GM12878 (cell line): ENCODE results near the gene GLT6D1. TPM values are rescaled to one million over a fixed set of nuclear protein-coding genes. Genes with fewer than 3 reads are reported as not detected.

Experiments
- ATAC-seq: fragments of 200-7000 bp; cut with Tn5 transposase; 3 replicates; pipeline ENCODE4 v1.9.1; 2020; ENCODE audit warnings: mild to moderate bottlenecking, moderate library complexity
- BruUV-seq: library from RNA; stranded (reverse); fragments of 400-500 nt; replicated peaks from 2 replicates; lab custom pipeline; 2021; lab: Mats Ljungman, UMichigan
- CTCF ChIA-PET: fragments of 300-600 bp; sonication (Branson Sonifier 250); formaldehyde crosslinking; extraction: SDS; loops from one replicate; lab custom pipeline; 2021; ENCODE audit warnings: inconsistent platforms; lab: Yijun Ruan, JAX
- POLR2A ChIA-PET: fragments of 350-600 bp; formaldehyde crosslinking; extraction: SDS; loops from one replicate; lab custom pipeline; 2021; ENCODE audit warnings: inconsistent platforms; lab: Charles Lee
- RAD21 ChIA-PET: fragments of 300-600 bp; sonication (Branson Sonifier 250); formaldehyde crosslinking; loops from one replicate; lab custom pipeline; 2023; ENCODE audit warnings: antibody characterized with exemption; ENCODE audit not compliant: unreplicated experiment; lab: Charles Lee
- SMC1A ChIA-PET: fragments of 300-600 bp; sonication (Branson Sonifier 250); formaldehyde crosslinking; loops from one replicate; lab custom pipeline; 2023; ENCODE audit not compliant: unreplicated experiment, uncharacterized antibody; lab: Charles Lee
- DNase-seq: peaks from one replicate; pipeline ENCODE4 v3.0.0-alpha.2; 2011; ENCODE audit warnings: low read depth, low spot score
- FAIRE-seq: peaks from 3 replicates; lab custom pipeline; 2011; peaks lifted over from hg19 to GRCh38; lab: Jason Lieb, UNC
- H2AFZ ChIP-seq: 2 replicates; pipeline ENCODE4 v1.6.0; 2011; ENCODE audit warnings: low read depth, low read length, control low read depth; ENCODE audit not compliant: control insufficient read depth
- H3K27ac ChIP-seq: 2 replicates; pipeline ENCODE4 v1.5.1; 2011; ENCODE audit warnings: control low read depth; ENCODE audit not compliant: control insufficient read depth, insufficient read depth
- H3K27me3 ChIP-seq, 2 experiments: replicated peaks in 1 of 2; 2 replicates each; pipeline versions ENCODE4 v1.6.0 to v1.6.1; 2011; ENCODE audit warnings: low read length in 1 of 2; ENCODE audit not compliant: control insufficient read depth in 2 of 2, insufficient read depth in 2 of 2
- H3K36me3 ChIP-seq, 2 experiments: 2 replicates each; pipeline ENCODE4 v1.5.1; 2011; ENCODE audit warnings: low read length in 1 of 2; ENCODE audit not compliant: control insufficient read depth in 2 of 2, insufficient read depth in 2 of 2
- H3K4me1 ChIP-seq: 2 replicates; pipeline ENCODE4 v1.6.1; 2011; ENCODE audit warnings: mild to moderate bottlenecking, low read length, moderate library complexity, mixed read lengths; ENCODE audit not compliant: control insufficient read depth, insufficient read depth
- H3K4me2 ChIP-seq: 2 replicates; pipeline ENCODE4 v1.6.0; 2011; ENCODE audit warnings: control low read depth; ENCODE audit not compliant: control insufficient read depth, insufficient read depth
- H3K4me3 ChIP-seq: fragments of 200-600 bp; sonication (generic); 2 replicates; pipeline ENCODE4 v1.5.1; 2016
- H3K79me2 ChIP-seq: 2 replicates; pipeline ENCODE4 v1.6.0; 2011; ENCODE audit warnings: low read length; ENCODE audit not compliant: control insufficient read depth, insufficient read depth
- H3K9ac ChIP-seq: 2 replicates; pipeline ENCODE4 v1.8.0; 2011; ENCODE audit warnings: low read length, control low read depth, mixed read lengths; ENCODE audit not compliant: control insufficient read depth, insufficient read depth
- H3K9me3 ChIP-seq: replicated peaks from 3 replicates; pipeline ENCODE4 v1.5.1; 2011; ENCODE audit warnings: mild to moderate bottlenecking, low read length; ENCODE audit not compliant: control insufficient read depth, insufficient read depth
- H4K20me1 ChIP-seq: 2 replicates; pipeline ENCODE4 v1.6.0; 2011; ENCODE audit not compliant: control insufficient read depth, insufficient read depth
- CHD2 ChIP-seq: IDR thresholded peaks from 2 replicates; pipeline ENCODE4 v1.6.1; 2011; ENCODE audit warnings: low read depth, low read length, improper control_type of control experiment, borderline replicate concordance
- EP300 ChIP-seq, 2 experiments: fragments of 150-350 bp in 1 of 2; IDR thresholded peaks; 2 replicates each; pipeline ENCODE4 v1.6.1; 2011 to 2012; ENCODE audit warnings: low read depth in 2 of 2, low read length in 2 of 2, borderline replicate concordance in 1 of 2, improper control_type of control experiment in 1 of 2, inconsistent platforms in 1 of 2; ENCODE audit not compliant: control insufficient read depth in 1 of 2
- KAT2A ChIP-seq: conservative IDR thresholded peaks from 2 replicates; pipeline ENCODE4 v1.6.1; 2011; ENCODE audit warnings: low read depth, low read length; ENCODE audit not compliant: control insufficient read depth
- NFYB ChIP-seq: IDR thresholded peaks from 2 replicates; pipeline ENCODE4 v1.6.1; 2011; ENCODE audit warnings: low read depth, mild to moderate bottlenecking, low read length, improper control_type of control experiment, moderate library complexity; ENCODE audit not compliant: insufficient read depth
- RFX5 ChIP-seq: IDR thresholded peaks from 2 replicates; pipeline ENCODE4 v1.6.1; 2011; ENCODE audit warnings: low read depth, low read length, improper control_type of control experiment
- RUNX3 ChIP-seq: IDR thresholded peaks from 2 replicates; pipeline ENCODE4 v1.6.1; 2012; ENCODE audit warnings: low read length, inconsistent platforms
- SMARCA5 ChIP-seq: fragments of 450-650 bp; IDR thresholded peaks from 2 replicates; pipeline ENCODE4 v1.6.1; 2017; ENCODE audit warnings: mild to moderate bottlenecking
- TCF3 ChIP-seq: IDR thresholded peaks from 2 replicates; pipeline ENCODE4 v1.6.1; 2012; ENCODE audit warnings: low read depth, mild to moderate bottlenecking, low read length, borderline replicate concordance; ENCODE audit not compliant: insufficient read depth
- ZNF274 ChIP-seq: IDR thresholded peaks from one replicate; pipeline ENCODE4 v1.8.0; 2011; ENCODE audit not compliant: insufficient read length, insufficient read depth
- WGBS: methylation state at CpG from one replicate; pipeline ENCODE4 v1.1.6; 2016; ENCODE audit warnings: low lambda C conversion rate; ENCODE audit not compliant: insufficient replicate concordance, insufficient coverage; ENCODE audit errors: missing lambda C conversion rate; 5-methylcytosine and 5-hydroxymethylcytosine counted together
- in situ Hi-C: fragments of 300-500 bp; cut with MboI; formaldehyde crosslinking; loops from 9 replicates; pipeline ENCODE4 v1.14.3; 2018; ENCODE audit warnings: mixed read lengths
- intact Hi-C: fragments of 100-400 bp; cut with micrococcal nuclease; formaldehyde crosslinking; loops from one replicate; pipeline ENCODE4 v1.14.2; 2022; ENCODE audit not compliant: unreplicated experiment
- polyA plus RNA-seq, 11 experiments: library from polyadenylated mRNA; depleted of rRNA in 4 of 11; unstranded in 6 of 11; stranded (reverse) in 5 of 11; fragments of >200 nt; fragmentation: Nextera tagmentation in 4 of 11; fragmentation: Illumina TruSeq in 1 of 11; extraction: Ambion mirVana in 4 of 11; extraction: Trizol in 1 of 11; gene quantifications; 1 replicate in 1 of 11; 2 replicates in 10 of 11; pipeline versions ENCODE4 v1.2.1 to v1.2.3, GENCODE V29; 2011 to 2016; ENCODE audit warnings: inconsistent platforms in 2 of 11, missing spikeins in 2 of 11, low read depth in 1 of 11
- total RNA-seq, 4 experiments: library from RNA; depleted of rRNA in 3 of 4; stranded (reverse); fragments of >200 nt in 3 of 4; fragmentation: Illumina TruSeq in 1 of 4; extraction: Trizol in 1 of 4; gene quantifications; 2 replicates each; pipeline versions ENCODE4 v1.2.1 to v1.2.3, GENCODE V29; 2013 to 2021

The GLT6D1 gene
- total and polyA plus RNA-seq, 10 of the 15 experiments (the other 5 are each of a cell fraction or from before 2014, with no cell fraction given): not detected

GRCh38 chr9:135606885-135607259, 32.5 kb downstream of the GLT6D1 start:
- H3K4me3 ChIP-seq: no peak overlapping the region
- WGBS: 56% methylated on average over 11 of the region's 11 CpGs
- H3K36me3 ChIP-seq: no peaks in the 10 kb centered on the region
- BruUV-seq: no TSS peak
- in situ Hi-C loops (no loop called here), intact Hi-C loops (loop anchor here (10.0 kb wide), 1 partner anchor 518 kb away; no protein-coding TSS in a partner anchor)
- TF ChIP-seq NFYB (no peak), RUNX3 (no peak), ZNF274 (no peak), KAT2A (no peak), TCF3 (no peak), RFX5 (no peak), EP300 (IDR thresholded peaks at IDR 0.05; ENCODE audit: borderline replicate concordance in 1 of 2, control insufficient read depth in 1 of 2, low read depth in 2 of 2, low read length in 2 of 2) (no peak), CHD2 (no peak), SMARCA5 (no peak)
- no peaks in the 10 kb centered on the region for H4K20me1 ChIP-seq
- no peaks in the 10 kb centered on the region for H3K79me2 ChIP-seq
- ChIA-PET POLR2A (no interaction called here), SMC1A (no interaction called here), CTCF (no interaction called here), RAD21 (no interaction called here)
- no peaks in the 10 kb centered on the region; a peak in 1 of 4 replicates for H3K27me3 ChIP-seq
- H2AFZ ChIP-seq: no peak overlapping the region
- no peak for DNase-seq
- no peak for ATAC-seq
- FAIRE-seq: no peak
- no peaks in the 10 kb centered on the region for H3K4me1 ChIP-seq
- H3K27ac ChIP-seq: no peak overlapping the region
- H3K9ac ChIP-seq: no peak overlapping the region
- no peaks in the 10 kb centered on the region for H3K9me3 ChIP-seq
- H3K4me2 ChIP-seq: no peak overlapping the region
